Endothelial cell of umbilical vein (primary cell): Measurements from ENCODE around the gene CC2D2A. TPM values are rescaled to one million over a fixed set of nuclear protein-coding genes. Genes with fewer than 3 reads are reported as not detected.

ENCODE experiments used
- BruUV-seq: library from RNA; stranded (reverse); fragments of 400-500 nt; replicated peaks from 2 replicates; lab custom pipeline; 2021; lab: Mats Ljungman, UMichigan
- CTCF ChIA-PET: fragments of 300-600, 350-600 bp; sonication (Branson Sonifier 250); formaldehyde crosslinking; loops from one replicate; lab custom pipeline; 2021; ENCODE audit warnings: antibody characterized with exemption, inconsistent platforms; lab: Charles Lee
- POLR2A ChIA-PET: fragments of 300-600, 350-600 bp; sonication (Branson Sonifier 250); formaldehyde crosslinking; loops from one replicate; lab custom pipeline; 2021; ENCODE audit warnings: antibody characterized with exemption, inconsistent platforms; lab: Charles Lee
- DNase-seq: peaks from one replicate; pipeline ENCODE4 v3.0.0-alpha.2; 2011; ENCODE audit warnings: low read depth, low spot score
- FAIRE-seq: peaks from 2 replicates; lab custom pipeline; 2011; peaks lifted over from hg19 to GRCh38; lab: Jason Lieb, UNC
- H2AFZ ChIP-seq: 2 replicates; pipeline ENCODE4 v1.6.0; 2012; ENCODE audit warnings: low read depth, low read length, control low read depth, inconsistent platforms
- H3K27ac ChIP-seq: 2 replicates; pipeline ENCODE4 v1.5.1; 2011; ENCODE audit warnings: low read depth, mild to moderate bottlenecking, control low read depth, low read length, moderate library complexity; ENCODE audit not compliant: insufficient read depth
- H3K27me3 ChIP-seq, 2 experiments: 2 replicates each; pipeline versions ENCODE4 v1.6.0 to v1.6.1; 2011; ENCODE audit warnings: low read length in 2 of 2, mixed read lengths in 1 of 2; ENCODE audit not compliant: control insufficient read depth in 2 of 2, insufficient read depth in 2 of 2
- H3K36me3 ChIP-seq, 2 experiments: 2 replicates in 1 of 2; 3 replicates in 1 of 2; pipeline ENCODE4 v1.5.1; 2011; ENCODE audit warnings: low read length in 2 of 2, mild to moderate bottlenecking in 1 of 2, moderate library complexity in 1 of 2; ENCODE audit not compliant: control insufficient read depth in 2 of 2, insufficient read depth in 2 of 2; ENCODE audit errors: extremely low read depth in 1 of 2
- H3K4me1 ChIP-seq: 3 replicates; pipeline ENCODE4 v1.5.1; 2011; ENCODE audit warnings: mild to moderate bottlenecking, low read length; ENCODE audit not compliant: control insufficient read depth, insufficient read depth; ENCODE audit errors: extremely low read depth
- H3K4me2 ChIP-seq: 2 replicates; pipeline ENCODE4 v1.6.1; 2011; ENCODE audit warnings: low read length, control low read depth, mixed read lengths; ENCODE audit not compliant: insufficient read depth
- H3K4me3 ChIP-seq, 3 experiments: fragments of 200-600 bp in 1 of 3; sonication (generic), shearing (Covaris generic) in 1 of 3; replicated peaks in 1 of 3; 2 replicates each; pipeline ENCODE4 v1.5.1; 2011 to 2016; ENCODE audit warnings: control low read depth in 3 of 3, low read length in 3 of 3, mild to moderate bottlenecking in 2 of 3, inconsistent platforms in 1 of 3, low read depth in 1 of 3, moderate library complexity in 1 of 3; ENCODE audit not compliant: insufficient read depth in 1 of 3
- H3K79me2 ChIP-seq: 2 replicates; pipeline ENCODE4 v1.6.0; 2012; ENCODE audit warnings: low read length, inconsistent platforms; ENCODE audit not compliant: control insufficient read depth, insufficient read depth
- H3K9ac ChIP-seq: replicated peaks from 2 replicates; pipeline ENCODE3; 2011; ENCODE audit warnings: low read length, control low read depth; ENCODE audit not compliant: insufficient read depth; ENCODE audit errors: extremely low read depth
- H3K9me1 ChIP-seq: replicated peaks from 3 replicates; pipeline ENCODE4 v1.6.0; 2011; ENCODE audit warnings: mild to moderate bottlenecking, low read length; ENCODE audit not compliant: control insufficient read depth, insufficient read depth; ENCODE audit errors: extremely low read depth
- H3K9me3 ChIP-seq: replicated peaks from 2 replicates; pipeline ENCODE4 v1.5.1; 2012; ENCODE audit warnings: low read length, inconsistent platforms; ENCODE audit not compliant: control insufficient read depth, insufficient read depth
- H4K20me1 ChIP-seq: replicated peaks from 2 replicates; pipeline ENCODE3; 2011; ENCODE audit warnings: mild to moderate bottlenecking, low read length; ENCODE audit not compliant: control insufficient read depth, insufficient read depth; ENCODE audit errors: extremely low read depth
- CTCF ChIP-seq, 2 donors: IDR thresholded peaks; 1 replicate in 1 of 2; 2 replicates in 1 of 2; pipeline ENCODE4 v1.5.1; 2011; ENCODE audit warnings: low read length in 2 of 2, mild to moderate bottlenecking in 2 of 2, moderate library complexity in 2 of 2, control low read depth in 1 of 2, inconsistent platforms in 1 of 2, low read depth in 1 of 2; ENCODE audit not compliant: insufficient read depth in 1 of 2; ENCODE audit errors: extremely low read depth in 1 of 2
- EZH2 ChIP-seq: IDR thresholded peaks from 2 replicates; pipeline ENCODE4 v1.6.1; 2012; ENCODE audit warnings: borderline replicate concordance, low read depth, mild to moderate bottlenecking, moderate library complexity, low read length, inconsistent platforms; ENCODE audit not compliant: severe bottlenecking
- FOS ChIP-seq: IDR thresholded peaks from 2 replicates; pipeline ENCODE4 v1.6.1; 2011; ENCODE audit warnings: mild to moderate bottlenecking, low read length, moderate library complexity, borderline replicate concordance; ENCODE audit not compliant: insufficient read depth
- GATA2 ChIP-seq: IDR thresholded peaks from 2 replicates; pipeline ENCODE4 v1.7.0; 2011; ENCODE audit warnings: low read depth, mild to moderate bottlenecking, moderate library complexity, mixed read lengths, low read length; ENCODE audit not compliant: insufficient read length, insufficient read depth
- JUN ChIP-seq: IDR thresholded peaks from 2 replicates; pipeline ENCODE4 v1.6.1; 2011; ENCODE audit warnings: borderline replicate concordance, low read depth; ENCODE audit not compliant: insufficient read length, insufficient read depth
- MYC ChIP-seq: IDR thresholded peaks from one replicate; pipeline ENCODE4 v1.6.1; 2011; ENCODE audit warnings: mild to moderate bottlenecking, low read depth, low read length
- POLR2A ChIP-seq: IDR thresholded peaks from 2 replicates; pipeline ENCODE4 v1.6.1; 2012; ENCODE audit warnings: low read depth, mild to moderate bottlenecking, control low read depth, low read length
- POLR2AphosphoS5 ChIP-seq: IDR thresholded peaks from 2 replicates; pipeline ENCODE4 v1.6.1; 2012; ENCODE audit warnings: low read depth, mild to moderate bottlenecking, control low read depth, low read length, moderate library complexity; ENCODE audit not compliant: insufficient read depth
- dilution Hi-C: fragments of 300-500 bp; cut with MboI; formaldehyde crosslinking; loops from one replicate; pipeline ENCODE4 v1.15.0; 2019; ENCODE audit warnings: low sequenced_read_pairs; ENCODE audit not compliant: extremely low pct_ligation_motif_present
- intact Hi-C: fragments of 100-400 bp; cut with micrococcal nuclease; formaldehyde crosslinking; loops from one replicate; pipeline ENCODE4 v1.10.0; 2022
- polyA plus RNA-seq, 4 experiments: library from polyadenylated mRNA; depleted of rRNA in 3 of 4; stranded (reverse) in 3 of 4; unstranded in 1 of 4; fragments of >200 nt; gene quantifications; 2 replicates each; pipeline versions ENCODE4 v1.2.1 to v1.2.3, GENCODE V29; 2011 to 2012; ENCODE audit warnings: missing spikeins in 1 of 4
- total RNA-seq: library from RNA; stranded (reverse); gene quantifications from 2 replicates; pipeline ENCODE4 v1.2.3, GENCODE V29; 2021

The CC2D2A gene
- total and polyA plus RNA-seq, 2 donors (not counting 3 experiments of a cell fraction or from before 2014, with no cell fraction given): 10.2 to 22.4 TPM

GRCh38 chr4:15481961-15482745 lies 12.5 kb downstream of the CC2D2A start:
- Histone ChIP-seq H3K4me1 (peaks cover 10% of the 10 kb centered on the region), H4K20me1 (no peaks in the 10 kb centered on the region), H3K9me3 (no peaks in the 10 kb centered on the region), H3K4me3 (no peak overlapping the region), H3K36me3 (no peaks in the 10 kb centered on the region), H3K4me2 (no peak overlapping the region), H2AFZ (no peak overlapping the region), H3K79me2 (no peaks in the 10 kb centered on the region), H3K9ac (no peak overlapping the region), H3K27ac (no peak overlapping the region), H3K9me1 (no peaks in the 10 kb centered on the region), H3K27me3 (no peaks in the 10 kb centered on the region)
- no TSS peak for BruUV-seq
- TF ChIP-seq JUN: no peak
- no peak for TF ChIP-seq CTCF (IDR thresholded peaks at IDR 0.05; ENCODE audit: extremely low read depth in 1 of 2, insufficient read depth in 1 of 2, low read depth in 1 of 2, low read length in 2 of 2)
- no peak for TF ChIP-seq GATA2
- no peak for TF ChIP-seq EZH2
- no peak for TF ChIP-seq POLR2AphosphoS5
- no peak for TF ChIP-seq MYC
- TF ChIP-seq FOS: no peak
- TF ChIP-seq POLR2A: no peak
- intact Hi-C loops: no loop called here
- no peak for DNase-seq
- ChIA-PET POLR2A (no interaction called here), CTCF (interaction anchor here (4.9 kb wide), 1 partner anchor 474 kb away, joined by 150 read pairs; no protein-coding TSS in a partner anchor)
- no peak for FAIRE-seq
- dilution Hi-C loops: no loop called here
